ENCODE measurements around the gene KLHL12.
"Not testable (repeated sequence)": the region's sequence is repeated elsewhere in the genome, so short reads cannot be mapped to it uniquely, and the experiment has no call there.

KLHL12 gene

DNA sequence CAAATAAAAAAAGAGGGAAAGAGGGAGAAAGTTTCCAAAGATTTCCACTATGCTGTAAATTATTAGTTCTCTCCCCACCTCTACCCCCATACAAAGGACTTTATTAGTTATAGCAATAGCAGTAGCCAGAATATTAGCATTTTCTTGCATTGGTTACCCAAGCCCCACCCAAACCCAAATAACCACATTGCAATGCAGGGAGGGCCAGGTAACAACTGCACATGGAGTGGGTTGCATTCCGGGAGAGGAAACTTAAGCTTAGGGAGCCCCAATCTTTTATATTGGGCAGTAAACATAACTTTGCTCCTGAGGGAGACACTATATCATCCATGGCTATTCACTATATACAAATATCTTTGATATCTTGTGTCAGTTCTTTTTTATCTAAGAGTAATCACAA lies 25.1 kb upstream of the KLHL12 start:
- no peak for DNase-seq (ENCODE audit: low read depth in 2 of 3, low spot score in 2 of 3)

DNA sequence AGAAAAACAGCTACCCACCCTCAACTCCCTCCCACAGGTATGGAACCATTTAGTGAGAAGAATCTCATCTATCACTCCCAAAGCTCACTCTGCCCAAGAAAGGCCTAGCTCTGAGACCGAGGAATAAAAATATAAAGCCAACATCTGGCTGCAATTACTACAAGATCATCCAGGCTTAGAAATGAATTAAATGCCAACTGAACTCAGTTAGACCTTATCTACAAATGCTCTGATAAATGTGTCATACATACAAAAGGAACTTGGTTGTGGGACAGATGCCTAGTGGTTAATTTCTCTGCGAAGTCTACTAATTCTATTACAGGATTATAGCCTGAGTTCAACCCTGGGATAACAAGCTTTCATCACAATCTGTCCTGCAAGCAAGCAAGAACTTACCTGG lies 24.4 kb upstream of the KLHL12 start:
- no peak for DNase-seq (ENCODE audit: low read depth in 2 of 3, low spot score in 2 of 3)

DNA sequence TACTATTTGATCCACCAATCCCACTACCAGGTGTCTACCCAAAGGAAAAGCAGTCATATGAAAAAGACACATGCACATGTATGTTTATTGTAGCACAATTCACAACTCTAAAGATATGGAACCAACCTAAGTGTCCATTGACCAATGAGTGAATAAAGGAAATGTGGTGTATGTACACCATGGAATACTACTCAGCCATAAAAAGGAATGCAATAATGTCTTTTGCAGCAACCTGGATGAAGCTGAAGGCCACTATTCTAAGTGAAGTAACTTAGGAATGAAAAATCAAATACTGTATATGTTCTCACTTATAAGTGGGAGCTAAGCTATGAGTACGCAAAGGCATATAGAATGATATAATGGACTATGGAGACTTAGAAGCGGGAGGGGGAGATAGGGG lies 18.4 kb upstream of the KLHL12 start:
- no peak for DNase-seq (ENCODE audit: low read depth in 2 of 3, low spot score in 2 of 3)

DNA sequence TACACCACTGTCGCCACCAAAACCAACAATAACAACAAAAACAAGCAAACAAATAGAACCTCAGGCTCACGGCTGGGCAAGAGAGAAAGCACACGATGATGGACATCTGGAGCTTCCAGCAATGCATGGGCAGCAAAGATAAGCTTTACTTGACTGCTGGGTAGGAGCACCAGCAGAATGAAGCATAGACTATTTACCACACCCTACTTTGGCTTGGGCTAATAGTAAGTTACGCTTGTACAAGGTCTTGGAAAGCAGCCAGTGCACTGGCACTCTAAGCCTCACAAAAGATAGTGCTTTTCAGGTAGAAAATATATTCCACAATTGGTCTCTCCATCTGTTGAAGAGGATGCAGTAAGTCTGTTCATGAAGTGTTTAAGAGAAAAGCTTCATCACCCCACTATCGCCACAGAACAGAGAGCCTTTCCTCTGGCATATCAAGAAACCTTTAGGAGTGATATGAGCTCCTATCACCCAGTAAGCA lies 17.4 kb upstream of the KLHL12 start:
- DNase-seq (ENCODE audit: low read depth in 2 of 3, low spot score in 2 of 3): no peak

DNA sequence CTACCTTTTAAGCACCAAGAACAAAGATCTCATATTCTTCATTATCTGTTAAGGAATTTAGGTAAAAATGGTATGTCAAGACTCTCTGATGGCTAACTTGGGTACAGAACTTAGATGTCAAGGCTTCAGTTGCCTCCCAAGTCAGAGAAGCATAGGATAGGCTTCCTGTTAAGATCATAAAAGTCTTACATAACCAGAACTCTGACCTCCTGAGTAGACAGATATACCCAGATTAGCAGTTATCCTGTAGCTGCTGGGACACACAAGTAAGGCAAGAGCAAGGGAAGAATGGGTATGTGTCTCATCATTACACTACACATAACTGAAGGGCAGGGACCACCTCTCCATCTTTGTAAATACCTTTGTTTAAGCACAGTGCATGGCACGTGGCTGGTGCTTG lies 15.4 kb upstream of the KLHL12 start:
- DNase-seq (ENCODE audit: low read depth in 2 of 3, low spot score in 2 of 3): no peak

DNA sequence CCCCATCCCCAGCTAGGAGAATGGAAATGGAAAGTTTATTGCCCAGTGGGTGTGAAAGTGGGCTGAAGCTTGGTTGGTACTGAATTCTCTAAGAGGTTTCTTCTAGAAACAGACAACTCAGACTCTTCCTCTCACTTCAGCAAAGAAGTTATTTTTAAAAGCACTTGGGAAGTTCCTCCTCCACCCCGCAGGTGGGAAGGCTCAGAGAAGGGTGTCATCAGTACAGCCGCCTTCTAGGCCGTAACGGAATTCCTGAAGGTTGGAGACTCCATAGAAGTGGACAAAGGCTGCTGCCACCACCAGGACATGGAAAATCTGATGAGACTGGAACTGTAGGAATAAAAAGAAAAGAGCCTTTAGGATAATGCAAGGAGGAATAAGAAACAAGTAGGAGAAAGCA lies 14.3 kb upstream of the KLHL12 start:
- no peak for DNase-seq (ENCODE audit: low read depth in 2 of 3, low spot score in 2 of 3)

DNA sequence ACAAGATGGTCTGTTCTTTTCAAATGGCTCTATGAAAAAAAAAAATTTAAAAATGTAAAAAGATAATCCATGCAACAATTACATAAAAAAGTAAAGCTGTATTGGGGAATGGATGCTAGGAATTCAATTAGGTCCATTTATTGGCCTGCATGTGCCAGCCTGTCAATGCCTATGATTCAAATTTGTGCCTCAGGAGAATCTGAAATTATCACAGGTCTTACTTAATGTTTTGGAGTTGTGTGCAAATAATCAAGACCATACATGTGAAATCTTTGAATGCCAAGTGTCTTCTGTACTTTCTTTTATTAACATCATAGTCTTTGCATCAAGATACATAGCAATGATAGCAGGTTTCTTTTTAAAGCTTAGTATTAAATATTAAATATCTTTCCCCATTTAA lies 13.5 kb upstream of the KLHL12 start:
- DNase-seq (ENCODE audit: low read depth in 2 of 3, low spot score in 2 of 3): no peak

DNA sequence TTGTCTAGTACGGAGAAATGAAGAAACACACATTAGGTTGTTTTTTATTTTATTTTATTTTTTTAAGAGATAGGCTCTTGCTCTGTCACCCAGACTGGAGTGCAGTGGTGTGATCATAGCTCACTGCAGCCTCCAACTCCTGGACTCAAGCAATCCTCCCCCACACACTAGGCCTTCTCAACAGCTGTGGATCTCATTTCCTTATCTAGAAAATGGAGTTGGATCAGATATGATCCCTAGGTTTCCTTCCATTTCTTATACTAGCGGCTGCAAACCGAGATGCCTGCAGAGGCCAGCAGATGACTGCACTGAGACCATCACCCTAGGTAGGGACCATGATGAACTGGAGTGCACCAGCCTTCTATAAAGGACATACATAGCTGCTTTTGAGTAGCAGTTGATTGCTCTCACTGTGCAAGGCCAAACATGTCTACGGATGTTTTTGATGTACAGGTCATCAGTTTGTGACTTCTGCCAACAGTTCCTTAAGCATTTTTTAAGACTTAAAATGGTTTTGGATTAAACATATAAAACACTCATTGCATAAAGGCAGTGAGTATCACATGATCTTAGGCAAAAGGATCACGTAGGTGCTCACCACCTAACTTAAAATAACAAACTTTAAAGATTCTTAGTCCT lies 11.4 kb upstream of the KLHL12 start:
- no peak for DNase-seq (ENCODE audit: low read depth in 2 of 3, low spot score in 2 of 3)

DNA sequence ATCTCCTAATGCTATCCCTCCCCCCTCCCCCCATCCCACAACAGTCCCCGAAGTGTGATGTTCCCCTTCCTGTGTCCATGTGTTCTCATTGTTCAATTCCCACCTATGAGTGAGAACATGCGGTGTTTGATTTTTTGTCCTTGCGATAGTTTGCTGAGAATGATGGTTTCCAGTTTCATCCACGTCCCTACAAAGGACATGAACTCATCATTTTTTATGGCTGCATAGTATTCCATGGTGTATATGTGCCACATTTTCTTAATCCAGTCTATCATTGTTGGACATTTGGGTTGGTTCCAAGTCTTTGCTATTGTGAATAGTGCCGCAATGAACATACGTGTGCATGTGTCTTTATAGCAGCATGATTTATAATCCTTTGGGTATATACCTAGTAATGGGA lies 9.4 kb upstream of the KLHL12 start:
- DNase-seq (ENCODE audit: low read depth in 2 of 3, low spot score in 2 of 3): not testable (repeated sequence)

DNA sequence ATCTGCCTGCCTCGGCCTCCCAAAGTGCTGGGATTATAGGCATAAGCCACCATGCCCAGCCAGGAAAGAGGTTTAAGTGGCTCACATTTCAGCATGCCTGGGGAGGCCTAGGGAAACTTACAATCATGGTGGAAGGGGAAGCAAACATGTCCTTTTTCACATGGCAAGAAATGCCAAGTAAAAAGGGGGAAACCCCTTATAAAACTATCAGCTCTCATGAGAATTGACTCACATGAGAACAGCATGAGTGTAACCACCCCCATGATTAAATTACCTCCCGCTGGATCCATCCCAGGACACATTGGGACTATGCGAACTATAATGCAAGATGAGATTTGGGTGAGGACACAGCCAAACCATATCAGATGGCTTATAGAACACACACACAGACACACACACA lies 8.8 kb upstream of the KLHL12 start:
- DNase-seq (ENCODE audit: low read depth in 2 of 3, low spot score in 2 of 3): no peak

DNA sequence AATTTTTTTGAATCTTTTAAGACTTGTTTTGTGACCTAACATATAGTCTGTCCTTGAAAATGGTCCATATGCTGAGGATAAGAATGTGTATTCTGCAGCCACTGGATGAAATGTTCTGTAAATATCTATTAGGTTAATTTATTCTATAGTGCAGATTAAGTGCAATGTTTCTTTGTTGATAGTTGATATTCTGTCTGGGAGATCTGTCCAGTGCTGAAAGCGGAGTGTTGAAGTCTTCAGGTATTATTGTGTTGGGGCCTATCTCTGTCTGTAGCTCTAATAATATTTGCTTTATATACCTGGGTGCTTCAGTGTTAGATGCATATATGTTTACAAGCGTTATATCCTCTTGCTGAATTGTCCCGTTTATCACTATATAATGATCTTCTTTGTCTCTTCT lies 7.7 kb upstream of the KLHL12 start:
- no peak for DNase-seq (ENCODE audit: low read depth in 2 of 3, low spot score in 2 of 3)

DNA sequence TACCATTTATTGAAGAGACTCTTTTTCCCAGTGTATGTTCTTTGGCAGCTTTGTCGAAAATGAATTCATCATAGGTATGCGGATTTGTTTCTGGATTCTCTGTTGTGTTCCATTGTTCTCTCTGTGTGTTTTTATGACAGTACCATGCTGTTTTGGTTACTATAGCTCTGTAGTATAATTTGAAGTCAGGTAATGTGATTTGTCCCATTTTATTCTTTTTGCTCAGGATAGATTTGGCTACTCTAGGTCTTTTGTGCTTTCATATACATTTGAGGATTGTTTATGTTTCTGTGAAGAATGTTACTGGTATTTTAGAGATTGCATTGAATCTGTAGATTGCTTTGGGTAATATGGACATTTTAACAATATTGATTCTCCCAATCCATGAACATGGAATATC lies 5.4 kb upstream of the KLHL12 start:
- no peak for DNase-seq (ENCODE audit: low read depth in 2 of 3, low spot score in 2 of 3)

DNA sequence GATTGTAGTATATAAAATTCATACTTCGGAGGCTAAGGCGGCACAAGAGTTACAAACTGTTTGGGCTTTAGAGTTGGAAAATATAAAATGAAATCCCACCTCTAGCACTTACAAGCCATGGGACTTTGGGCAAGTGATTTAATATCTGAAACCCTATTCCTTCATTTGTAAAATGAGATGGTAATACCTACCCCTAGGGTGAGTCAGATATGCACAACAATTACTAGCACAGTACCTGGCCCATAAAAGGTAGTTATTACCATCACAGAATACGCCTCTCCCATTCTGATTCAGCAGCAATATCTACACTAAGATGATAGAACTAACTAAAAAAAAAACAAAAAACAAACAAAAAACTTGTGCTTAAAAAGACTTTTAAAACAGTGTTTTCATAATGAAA lies 3.5 kb downstream of the KLHL12 start:
- no peak for DNase-seq (ENCODE audit: low read depth in 2 of 3, low spot score in 2 of 3)

DNA sequence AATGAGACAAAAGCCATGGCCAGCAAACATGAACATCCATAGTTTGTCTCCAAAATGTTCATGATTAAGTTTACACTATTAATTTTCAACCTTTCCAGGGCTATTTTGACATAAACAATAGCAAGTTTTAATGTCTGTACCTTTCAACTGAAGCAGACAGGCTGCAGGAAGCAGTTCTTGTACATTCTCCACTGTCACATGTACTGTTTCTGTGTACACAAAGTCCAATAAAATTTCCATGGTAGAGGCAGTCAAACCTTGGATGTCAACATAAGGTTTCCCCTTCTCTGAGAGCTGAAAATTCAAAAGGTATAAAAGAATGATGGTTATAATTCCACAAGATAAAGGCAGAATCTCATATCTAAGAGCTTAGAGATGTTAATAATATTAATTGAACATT lies 7.4 kb downstream of the KLHL12 start:
- no peak for DNase-seq (ENCODE audit: low read depth in 2 of 3, low spot score in 2 of 3)

DNA sequence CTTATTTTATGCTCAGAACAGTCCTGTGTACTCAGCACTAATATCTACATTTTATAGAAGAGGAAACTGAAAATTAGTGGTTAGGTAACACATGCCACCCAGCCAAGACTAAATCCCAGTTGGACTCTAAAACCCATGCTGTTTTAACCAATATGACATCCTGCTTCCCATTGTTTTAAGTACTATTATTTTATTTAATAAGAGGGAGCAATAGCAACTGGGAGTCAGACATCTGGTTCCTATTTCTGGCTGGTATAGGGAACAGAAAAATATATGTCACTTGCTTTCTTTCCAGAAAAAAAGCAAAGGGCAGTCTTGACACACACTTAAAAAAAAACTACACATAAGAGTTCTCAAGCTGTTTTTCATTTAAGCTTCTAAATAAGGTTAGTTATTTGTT lies 11.9 kb downstream of the KLHL12 start:
- DNase-seq (ENCODE audit: low read depth in 2 of 3, low spot score in 2 of 3): no peak

DNA sequence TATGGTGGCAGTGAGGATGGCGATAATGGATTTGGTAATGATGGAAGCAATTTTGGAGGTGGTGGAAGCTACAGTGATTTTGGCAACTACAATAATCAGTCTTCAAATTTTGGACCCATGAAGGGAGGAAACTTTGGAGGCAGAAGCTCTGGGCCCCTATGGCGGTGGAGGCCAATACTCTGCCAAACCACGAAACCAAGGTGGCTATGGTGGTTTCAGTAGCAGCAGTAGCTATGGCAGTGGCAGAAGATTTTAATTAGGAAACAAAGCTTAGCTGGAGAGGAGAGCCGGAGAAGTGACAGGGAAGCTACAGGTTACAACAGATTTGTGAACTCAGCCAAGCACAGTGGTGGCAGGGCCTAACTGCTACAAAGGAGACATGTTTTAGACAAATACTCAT lies 14.6 kb downstream of the KLHL12 start:
- not testable (repeated sequence) for DNase-seq (ENCODE audit: low read depth in 2 of 3, low spot score in 2 of 3)

DNA sequence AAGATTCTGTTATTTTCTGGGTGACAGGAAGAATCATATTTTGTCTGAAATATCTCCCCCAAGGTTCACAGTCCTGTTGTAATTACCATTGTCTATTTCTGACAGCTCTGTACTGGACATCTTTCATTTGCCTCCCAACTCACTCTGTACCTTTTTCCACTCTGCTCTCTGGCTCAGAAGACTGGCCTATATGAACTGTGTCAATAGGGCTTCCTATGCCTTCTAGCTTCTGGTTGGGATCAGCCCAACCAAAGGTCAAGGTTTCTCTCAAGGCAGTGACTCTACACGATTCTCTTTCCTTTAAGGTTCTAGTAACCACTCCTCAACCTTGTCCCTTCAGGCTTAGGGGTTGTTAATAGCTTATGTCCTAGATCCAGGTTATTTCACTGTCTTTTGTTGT lies 17.5 kb downstream of the KLHL12 start:
- DNase-seq (ENCODE audit: low read depth in 2 of 3, low spot score in 2 of 3): no peak

DNA sequence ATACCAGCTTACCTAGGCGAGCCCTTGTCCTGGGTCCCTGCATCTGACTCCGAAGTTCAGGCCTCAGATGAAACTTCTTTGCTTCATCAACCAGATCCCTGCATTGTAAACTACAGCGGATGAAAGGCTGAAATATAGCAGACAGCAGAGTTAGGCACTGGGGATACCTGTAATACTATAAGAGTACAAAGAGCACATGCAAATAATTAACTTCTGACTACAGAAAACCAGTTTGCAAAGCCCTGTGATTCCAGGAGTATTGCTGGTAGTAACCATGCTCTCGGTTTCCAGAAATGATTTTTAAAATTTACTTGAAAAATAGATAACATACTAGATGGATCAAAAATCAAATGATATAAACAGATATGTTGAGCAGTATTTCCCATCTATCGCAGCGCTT lies 18.0 kb downstream of the KLHL12 start:
- no peak for DNase-seq (ENCODE audit: low read depth in 2 of 3, low spot score in 2 of 3)

DNA sequence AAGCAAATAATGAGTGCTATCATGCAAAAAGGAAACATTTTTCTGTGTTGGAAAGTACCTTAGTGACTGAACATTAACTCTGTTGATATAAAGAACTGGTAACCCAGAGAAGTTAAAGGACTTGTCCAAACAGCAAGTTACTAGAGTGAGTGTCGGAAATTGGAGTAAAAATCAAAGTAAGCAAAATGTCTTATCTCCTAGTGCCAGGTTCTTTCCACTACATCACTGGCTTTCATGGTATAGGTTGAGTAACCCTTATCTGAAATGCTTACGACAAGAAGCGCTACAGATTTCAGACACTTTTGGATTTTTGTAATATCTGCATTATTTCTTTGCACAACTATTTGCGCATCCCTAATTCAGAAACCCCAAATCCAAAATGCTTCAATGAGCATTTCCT lies 21.7 kb downstream of the KLHL12 start:
- no peak for DNase-seq (ENCODE audit: low read depth in 2 of 3, low spot score in 2 of 3)

DNA sequence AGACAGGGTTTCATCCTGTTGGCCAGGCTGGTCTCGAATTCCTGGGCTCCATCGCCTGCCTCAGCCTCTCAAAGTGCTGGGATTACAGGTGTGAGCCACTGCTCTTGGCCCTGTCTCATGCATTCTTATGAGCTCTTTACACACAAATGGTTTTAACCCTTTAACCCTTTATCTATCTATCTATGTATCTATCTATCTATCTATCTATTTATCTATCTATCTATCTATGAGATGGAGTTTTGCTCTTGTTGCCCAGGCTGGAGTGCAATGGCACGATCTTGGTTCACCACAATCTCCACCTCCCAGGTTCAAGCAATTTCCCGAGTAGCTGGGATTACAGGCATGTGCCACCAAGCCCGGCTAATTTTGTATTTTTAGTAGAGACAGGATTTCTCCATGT lies 23.2 kb downstream of the KLHL12 start:
- DNase-seq (ENCODE audit: low read depth in 2 of 3, low spot score in 2 of 3): not testable (repeated sequence)

DNA sequence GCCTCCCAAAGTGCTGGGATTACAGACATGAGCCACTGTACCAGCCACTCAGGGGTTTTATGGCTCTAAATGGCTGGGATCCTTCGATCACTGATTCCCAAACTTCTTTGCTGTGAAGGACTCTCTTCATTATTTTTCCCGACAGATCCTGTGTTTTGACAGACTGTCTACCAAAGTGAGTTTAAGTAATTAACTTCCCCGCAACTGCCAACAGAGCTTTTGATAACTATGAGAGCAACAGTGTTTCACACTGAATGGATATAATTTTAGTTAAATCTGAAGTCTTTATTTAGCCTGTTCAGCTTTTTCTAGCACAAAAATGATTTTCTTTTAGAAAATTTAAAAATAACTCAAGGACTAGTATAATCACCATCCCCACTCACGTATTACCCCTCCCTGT lies 25.5 kb downstream of the KLHL12 start:
- no peak for DNase-seq (ENCODE audit: low read depth in 2 of 3, low spot score in 2 of 3)

DNA sequence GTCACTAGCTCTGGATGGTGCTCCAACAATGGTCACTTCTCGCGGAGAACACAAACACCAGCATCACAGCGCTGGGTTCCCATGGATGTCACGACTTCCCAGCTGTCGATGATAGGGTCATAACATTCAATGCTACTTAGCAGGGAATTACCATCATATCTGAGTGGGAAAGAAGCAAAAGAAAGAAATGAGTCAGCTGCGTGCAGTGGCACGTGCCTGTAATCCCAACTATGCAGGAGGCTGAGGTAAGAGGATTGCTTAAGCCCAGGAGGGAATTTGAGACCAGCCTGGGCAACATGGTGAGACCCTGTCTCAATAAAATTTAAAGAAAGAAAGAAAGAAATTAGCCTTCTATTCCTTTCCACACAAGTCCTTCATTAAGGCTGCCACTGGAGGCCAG lies 34.5 kb downstream of the KLHL12 start:
- no peak for DNase-seq (ENCODE audit: low read depth in 2 of 3, low spot score in 2 of 3)

DNA sequence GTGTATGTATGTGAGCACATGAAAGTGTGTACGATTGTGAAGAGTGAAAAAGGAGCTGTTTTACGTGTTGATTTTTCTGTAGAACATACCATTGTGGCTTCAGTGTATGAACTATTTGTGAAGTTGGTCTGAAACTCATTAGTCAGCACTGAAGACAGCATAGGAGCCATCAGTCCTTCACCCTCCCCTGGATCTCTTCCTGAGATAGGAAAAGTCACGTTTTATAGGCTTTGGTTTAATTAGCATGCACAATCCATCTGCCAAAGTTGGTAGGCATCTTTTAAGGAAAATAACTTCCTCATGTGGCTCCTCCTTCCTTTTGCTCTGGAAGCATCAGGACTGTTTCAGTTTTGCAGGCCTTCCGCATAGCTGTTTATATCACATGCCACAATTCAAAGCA lies 36.6 kb downstream of the KLHL12 start:
- DNase-seq (ENCODE audit: low read depth in 2 of 3, low spot score in 2 of 3): no peak
